ENCODE data around the gene TRIM29. TPM values are rescaled to one million over a fixed set of nuclear protein-coding genes. Genes with fewer than 3 reads are reported as not detected.
"Not testable (repeated sequence)": the region's sequence is repeated elsewhere in the genome, so short reads cannot be mapped to it uniquely, and the experiment has no call there.

Gene TRIM29
- total and polyA plus RNA-seq, 2 of the 13 experiments (the other 11 are each of a cell fraction or from before 2014, with no cell fraction given), result 0.86 TPM

- TF ChIP-seq CEBPZ (IDR thresholded peaks at IDR 0.05; ENCODE audit: low read length) (no peak), FOXJ3 (CRISPR knock-in tag; IDR thresholded peaks at IDR 0.05; ENCODE audit: borderline replicate concordance) (no peak), SIN3A (IDR thresholded peaks at IDR 0.05; ENCODE audit: borderline replicate concordance, low read depth, low read length) (no peak), ZNF740 (CRISPR knock-in tag; IDR thresholded peaks at IDR 0.05) (no peak), ATF6 (CRISPR knock-in tag; conservative IDR thresholded peaks at IDR 0.05) (no peak), REXO4 (CRISPR knock-in tag; IDR thresholded peaks at IDR 0.05; ENCODE audit: borderline replicate concordance) (no peak)
Measured at GRCh38 chr11:120144501-120144900, 6.6 kb upstream of the TRIM29 start (continued).

GRCh38 chr11:120143472-120143871, 5.6 kb upstream of the TRIM29 start:
- H3K27me3 ChIP-seq (ENCODE audit: control insufficient read depth in 1 of 2, insufficient read depth in 2 of 2, low read length in 2 of 2), result peaks cover 7 to 48% of the 10 kb centered on the region in 2 experiments; a peak in 3 of 5 replicates
- H3K36me3 ChIP-seq (replicated peaks in 1 of 2; ENCODE audit: control insufficient read depth in 1 of 2, insufficient read depth in 2 of 2, low read length in 2 of 2); H4K20me1 ChIP-seq (ENCODE audit: insufficient read depth, low read length); H3K4me1 ChIP-seq (ENCODE audit: insufficient read depth, low read length); H2AFZ ChIP-seq (ENCODE audit: low read length); H3K9ac ChIP-seq (ENCODE audit: insufficient read depth, low read depth, low read length); POLR2A ChIA-PET; intact Hi-C loops (cut with micrococcal nuclease; ENCODE audit: unreplicated experiment); ATAC-seq; H3K27ac ChIP-seq (ENCODE audit: extremely low read length, insufficient read depth, low read length); BruUV-seq (replicated peaks); in situ Hi-C loops (cut with HindIII; ENCODE audit: extremely low pct_ligation_motif_present, low pct_unique_long_range_greater_than_20kb); H3K79me2 ChIP-seq (ENCODE audit: insufficient read depth, low read length); H3K4me3 ChIP-seq (replicated peaks in 1 of 3; ENCODE audit: insufficient read depth in 1 of 3, low read depth in 2 of 3, low read length in 3 of 3); FAIRE-seq; H3K9me3 ChIP-seq (ENCODE audit: low read length); DNase-seq (ENCODE audit: low spot score); H3K4me2 ChIP-seq (ENCODE audit: low read depth, low read length); CTCF ChIA-PET (ENCODE audit: low intra/inter-chr PET ratio, low total read pairs): not testable (repeated sequence)
- 27% methylated on average over 11 of the region's 11 CpGs for WGBS (ENCODE audit: low lambda C conversion rate)

All from HepG2 (cell line).